Hematopoietic multipotent progenitor cell treated with erythropoietin and hydrocortisone succinate and interleukin-3 and kit ligand, for 17 days (in vitro differentiated cells): ENCODE measurements around the gene CTNNAL1.
"Not testable (repeated sequence)": the region's sequence is repeated elsewhere in the genome, so short reads cannot be mapped to it uniquely, and the experiment has no call there.

Source experiments
- DNase-seq: peaks from one replicate; pipeline ENCODE4 v3.0.0-alpha.2; 2015; ENCODE audit warnings: low spot score

The CTNNAL1 gene

GRCh38 chr9:109012876-109013678, at the start of gene CTNNAL1:
Gene CTNNAL1 (minus strand): TSS chr9:109013499. CDS start chr9:109013442, 57 bp downstream.
- peak; percentile 89 for DNase-seq

GRCh38 chr9:109062543-109062942, 49.2 kb upstream of the CTNNAL1 start:
- DNase-seq: no peak

GRCh38 chr9:109060191-109060590, 46.9 kb upstream of the CTNNAL1 start:
- no peak for DNase-seq

- DNase-seq: not testable (repeated sequence)
Measured at GRCh38 chr9:109053121-109053520, 39.8 kb upstream of the CTNNAL1 start.

- DNase-seq: no peak
Measured at GRCh38 chr9:109052416-109052815, 39.1 kb upstream of the CTNNAL1 start.

GRCh38 chr9:109051733-109052132, 38.4 kb upstream of the CTNNAL1 start:
- DNase-seq: no peak

- no peak for DNase-seq
Measured at GRCh38 chr9:109050444-109050843, 37.1 kb upstream of the CTNNAL1 start.

- DNase-seq: no peak
Measured at GRCh38 chr9:109048822-109049221, 35.5 kb upstream of the CTNNAL1 start.

- DNase-seq: no peak
Measured at GRCh38 chr9:109047259-109047658, 34.0 kb upstream of the CTNNAL1 start.

- DNase-seq: no peak
Measured at GRCh38 chr9:109046346-109046745, 33.0 kb upstream of the CTNNAL1 start.

GRCh38 chr9:109043578-109043977, 30.3 kb upstream of the CTNNAL1 start:
- no peak for DNase-seq

GRCh38 chr9:109040571-109040970, 27.3 kb upstream of the CTNNAL1 start:
- DNase-seq: no peak

- no peak for DNase-seq
Measured at GRCh38 chr9:109039539-109039938, 26.2 kb upstream of the CTNNAL1 start.

- no peak for DNase-seq
Measured at GRCh38 chr9:109037946-109038715, 24.8 kb upstream of the CTNNAL1 start.

GRCh38 chr9:109036744-109037680, 23.7 kb upstream of the CTNNAL1 start:
- no peak for DNase-seq

GRCh38 chr9:109035684-109036423, 22.6 kb upstream of the CTNNAL1 start:
- DNase-seq: no peak

GRCh38 chr9:109033941-109034700, 20.8 kb upstream of the CTNNAL1 start:
- no peak for DNase-seq

- DNase-seq: no peak
Measured at GRCh38 chr9:109031241-109031640, 17.9 kb upstream of the CTNNAL1 start.

GRCh38 chr9:109030426-109030825, 17.1 kb upstream of the CTNNAL1 start:
- no peak for DNase-seq

GRCh38 chr9:109028457-109028856, 15.2 kb upstream of the CTNNAL1 start:
- no peak for DNase-seq

GRCh38 chr9:109027176-109027575, 13.9 kb upstream of the CTNNAL1 start:
- DNase-seq: no peak
